Effector memory CD4-positive, alpha-beta T cell (primary cell): ENCODE results near the gene ACSS1.

Experiments
- DNase-seq, 3 donors: peaks; one replicate each; pipeline ENCODE4 v3.0.0-alpha.2; 2020
- H3K27ac ChIP-seq: 2 replicates; pipeline ENCODE4 v1.7.0; 2013; ENCODE audit warnings: mild to moderate bottlenecking, low read length, moderate library complexity; ENCODE audit not compliant: insufficient read depth, poor library complexity, severe bottlenecking
- H3K27me3 ChIP-seq: replicated peaks from 2 replicates; pipeline ENCODE4 v1.7.0; 2013; ENCODE audit warnings: mild to moderate bottlenecking, low read length; ENCODE audit not compliant: insufficient read depth, control insufficient read depth, poor library complexity, severe bottlenecking
- H3K36me3 ChIP-seq: 2 replicates; pipeline ENCODE4 v1.7.0; 2013; ENCODE audit warnings: mild to moderate bottlenecking, low read length, moderate library complexity; ENCODE audit not compliant: control insufficient read depth, insufficient read depth
- H3K4me1 ChIP-seq: 2 replicates; pipeline ENCODE4 v1.7.0; 2013; ENCODE audit warnings: low read length, mild to moderate bottlenecking; ENCODE audit not compliant: control insufficient read depth, insufficient read depth, poor library complexity, severe bottlenecking
- H3K4me3 ChIP-seq: 2 replicates; pipeline ENCODE4 v1.7.0; 2013; ENCODE audit warnings: low read length, low read depth, mild to moderate bottlenecking; ENCODE audit not compliant: insufficient read depth, poor library complexity, severe bottlenecking
- H3K9me3 ChIP-seq: 2 replicates; pipeline ENCODE4 v1.7.0; 2013; ENCODE audit warnings: mild to moderate bottlenecking, low read length, moderate library complexity; ENCODE audit not compliant: control insufficient read depth

ACSS1 gene

DNA sequence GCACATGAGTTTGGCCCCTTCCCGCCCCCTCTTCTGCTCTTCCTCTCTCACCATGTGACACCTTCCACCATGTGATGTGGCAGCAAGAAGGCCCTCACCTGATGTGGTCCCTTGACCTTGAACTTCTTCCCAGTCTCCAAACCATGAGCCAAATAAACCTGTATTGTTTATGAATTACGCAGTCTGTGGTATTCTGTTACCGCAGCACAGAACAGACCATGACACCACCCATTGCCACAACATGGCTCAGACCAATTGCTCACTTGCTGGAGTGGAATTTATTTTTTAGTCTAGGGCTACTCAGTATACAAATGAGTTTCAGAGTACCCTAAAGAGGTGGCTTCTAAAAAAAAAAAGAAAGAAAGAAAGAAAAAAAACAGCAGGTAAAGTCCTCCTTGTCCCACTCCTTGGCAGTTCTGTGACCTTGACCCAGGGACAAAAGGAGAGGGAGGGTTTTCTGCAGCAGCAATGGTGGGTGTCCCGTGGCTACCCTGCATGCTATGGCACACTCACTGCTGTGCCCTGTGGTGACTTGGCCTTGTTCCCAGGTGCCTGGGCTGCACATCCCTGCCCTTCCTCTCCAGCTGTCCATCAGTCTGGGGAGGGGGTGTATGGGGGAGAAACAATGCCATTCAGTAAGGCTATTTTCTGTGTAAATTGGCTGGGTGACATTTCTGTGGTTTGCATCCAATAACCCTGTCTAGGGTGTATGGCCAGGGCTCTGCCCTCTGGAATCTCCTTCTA, 29.4 kb upstream of the ACSS1 start:
- Histone ChIP-seq H3K9me3 (no peaks in the 10 kb centered on the region), H3K27ac (no peak overlapping the region), H3K36me3 (no peaks in the 10 kb centered on the region), H3K4me1 (peaks cover 41% of the 10 kb centered on the region), H3K4me3 (no peak overlapping the region), H3K27me3 (peaks cover 24% of the 10 kb centered on the region)
- DNase-seq: no peak

DNA sequence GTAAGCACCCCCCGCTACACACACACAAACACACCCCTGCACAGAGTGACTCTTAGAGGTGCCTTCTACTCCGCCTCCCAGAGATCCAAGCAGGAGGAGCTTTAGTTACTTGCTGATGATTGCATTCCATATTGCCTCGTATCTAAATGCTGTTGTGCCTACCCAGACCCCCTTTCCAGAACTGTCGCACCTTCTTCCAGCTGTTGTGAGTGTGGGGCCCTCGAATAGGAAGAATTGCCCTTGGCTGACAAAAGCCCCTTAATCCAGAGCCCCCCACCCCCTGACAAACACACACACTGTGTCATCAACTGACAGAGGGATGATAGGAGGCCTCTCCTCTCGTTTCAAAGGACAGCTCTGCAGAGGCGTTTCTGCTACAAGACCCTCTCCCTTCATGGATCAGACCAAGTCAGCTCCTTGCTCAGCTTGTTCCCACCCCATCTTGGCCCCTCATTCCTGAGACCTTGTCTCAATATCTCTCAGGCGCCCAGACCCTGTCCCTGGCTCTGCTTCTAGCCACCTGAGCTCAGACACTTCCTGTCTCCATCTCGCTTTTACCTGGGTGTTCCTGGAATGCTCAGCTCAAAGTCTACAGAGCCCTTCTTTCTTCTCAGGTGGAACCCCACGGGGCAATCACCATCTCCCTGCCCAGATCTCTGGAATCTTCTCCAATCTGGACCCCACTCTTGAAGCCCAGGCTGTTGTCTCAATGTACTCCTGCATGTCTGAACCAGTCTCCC, 28.0 kb upstream of the ACSS1 start:
- no peak for DNase-seq
- Histone ChIP-seq H3K4me1 (peaks cover 42% of the 10 kb centered on the region), H3K9me3 (no peaks in the 10 kb centered on the region), H3K27ac (no peak overlapping the region), H3K27me3 (peaks cover 37% of the 10 kb centered on the region), H3K36me3 (no peaks in the 10 kb centered on the region), H3K4me3 (no peak overlapping the region)

DNA sequence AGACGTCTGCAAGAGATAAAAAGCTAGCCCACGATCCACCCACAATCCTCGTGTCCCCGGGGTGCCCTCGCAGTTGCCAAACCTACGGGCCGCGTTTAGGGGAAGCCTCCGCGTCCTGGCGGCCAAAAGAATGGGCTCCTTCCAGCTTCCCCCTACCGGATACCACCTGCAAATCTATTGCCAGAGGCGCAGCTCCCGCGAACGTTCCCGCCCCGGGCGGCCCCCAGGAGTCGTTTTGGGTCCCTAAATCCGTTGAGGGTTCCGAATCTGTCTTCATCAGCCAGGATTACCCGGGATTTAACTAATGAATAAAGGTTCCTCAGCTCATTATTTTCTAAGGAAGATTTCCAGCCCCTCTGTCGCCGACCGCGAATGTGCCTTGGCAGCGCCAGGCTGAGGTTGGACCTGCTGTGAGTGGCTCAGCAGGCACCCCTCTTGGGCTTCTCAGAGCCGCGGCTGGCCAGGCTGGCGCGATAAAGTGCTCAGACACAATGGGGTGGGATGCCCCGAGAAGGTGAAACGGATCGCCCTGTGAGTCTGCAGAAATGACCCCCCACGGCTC, 26.8 kb upstream of the ACSS1 start:
- no peaks in the 10 kb centered on the region for H3K36me3 ChIP-seq
- peaks cover 31% of the 10 kb centered on the region for H3K4me1 ChIP-seq
- no peak overlapping the region for H3K27ac ChIP-seq
- H3K4me3 ChIP-seq: no peak overlapping the region
- H3K27me3 ChIP-seq: peaks cover 43% of the 10 kb centered on the region
- DNase-seq: no peak
- H3K9me3 ChIP-seq: no peaks in the 10 kb centered on the region

DNA sequence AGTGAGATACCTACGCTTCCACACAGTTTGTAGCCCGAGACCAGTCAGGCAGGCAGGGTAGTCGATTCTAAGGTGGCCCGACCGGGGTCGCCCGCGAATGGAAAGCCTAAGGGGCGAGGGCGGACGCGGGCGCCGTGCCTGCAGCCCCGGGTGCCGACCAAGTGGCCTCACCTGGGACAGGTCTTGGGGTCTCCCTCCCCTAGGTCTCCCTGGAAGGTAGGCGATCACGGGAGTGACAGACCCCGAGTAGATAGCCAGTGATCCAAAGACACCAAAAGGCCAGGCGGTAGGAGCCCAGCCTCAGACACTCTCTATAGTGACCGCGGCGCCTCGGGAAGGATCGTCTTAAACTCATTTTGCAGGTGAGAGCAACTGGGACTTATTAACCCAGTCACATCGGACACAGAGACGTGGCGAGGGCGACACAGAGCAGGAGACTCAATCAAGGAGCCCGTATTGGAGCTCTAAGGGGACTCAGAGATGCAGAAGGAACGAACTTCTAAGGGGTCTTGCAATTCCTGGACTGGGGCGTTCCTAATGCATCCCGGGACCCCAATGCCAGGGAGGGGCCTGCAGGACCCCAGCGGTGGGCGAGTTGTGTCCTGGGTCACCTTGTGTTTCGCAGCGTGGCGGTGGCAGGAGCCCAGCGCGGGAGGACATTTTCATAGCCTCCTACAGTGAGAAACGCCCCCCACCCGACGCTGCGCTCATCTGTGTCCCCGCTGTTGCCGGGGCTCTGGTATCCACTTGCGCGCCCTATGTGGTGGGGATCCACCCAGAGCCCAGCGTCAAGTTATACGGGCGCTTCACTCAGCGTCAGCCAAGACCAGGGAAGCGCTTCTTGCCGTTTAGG, 26.1 kb upstream of the ACSS1 start:
- H3K27me3 ChIP-seq: peaks cover 43% of the 10 kb centered on the region
- H3K4me1 ChIP-seq: peaks cover 30% of the 10 kb centered on the region
- no peak for DNase-seq
- no peaks in the 10 kb centered on the region for H3K9me3 ChIP-seq
- peak overlapping the region; percentile 23 for H3K4me3 ChIP-seq
- no peak overlapping the region for H3K27ac ChIP-seq
- H3K36me3 ChIP-seq: no peaks in the 10 kb centered on the region

DNA sequence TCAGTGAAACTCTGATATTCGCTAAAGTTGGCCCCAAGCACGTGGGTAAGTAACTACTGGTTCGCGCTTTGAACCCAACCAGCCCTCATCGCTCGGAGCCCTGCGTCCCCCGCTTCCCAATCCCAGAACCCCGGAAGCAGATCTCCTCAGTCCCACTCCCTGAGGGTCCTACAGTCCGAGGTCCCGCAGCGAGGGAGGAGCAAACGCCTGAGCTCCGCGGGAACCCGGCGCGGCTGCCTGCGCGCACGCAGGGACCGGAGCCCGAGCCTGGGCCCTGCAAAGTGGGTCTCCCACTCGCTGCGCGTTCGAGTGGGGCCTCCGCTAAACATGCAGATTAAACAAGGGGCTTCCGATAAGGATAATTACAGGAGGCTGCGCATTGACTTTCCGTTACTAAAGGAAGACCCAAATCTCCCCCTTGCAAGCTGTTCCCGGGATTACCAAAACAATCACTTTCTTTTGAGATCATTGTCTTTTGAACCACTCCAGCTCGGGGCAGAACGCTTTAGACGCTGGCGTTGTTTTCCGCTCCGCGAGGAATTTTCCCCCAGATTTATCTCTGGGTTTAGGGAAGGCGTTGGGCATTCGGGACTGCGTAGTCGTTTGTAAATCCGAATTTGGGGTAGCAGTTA, 25.3 kb upstream of the ACSS1 start:
- H3K4me3 ChIP-seq: peak overlapping the region; percentile 23
- peaks cover 30% of the 10 kb centered on the region for H3K4me1 ChIP-seq
- DNase-seq: no peak
- H3K9me3 ChIP-seq: no peaks in the 10 kb centered on the region
- H3K36me3 ChIP-seq: no peaks in the 10 kb centered on the region
- H3K27me3 ChIP-seq: peaks cover 46% of the 10 kb centered on the region
- no peak overlapping the region for H3K27ac ChIP-seq

DNA sequence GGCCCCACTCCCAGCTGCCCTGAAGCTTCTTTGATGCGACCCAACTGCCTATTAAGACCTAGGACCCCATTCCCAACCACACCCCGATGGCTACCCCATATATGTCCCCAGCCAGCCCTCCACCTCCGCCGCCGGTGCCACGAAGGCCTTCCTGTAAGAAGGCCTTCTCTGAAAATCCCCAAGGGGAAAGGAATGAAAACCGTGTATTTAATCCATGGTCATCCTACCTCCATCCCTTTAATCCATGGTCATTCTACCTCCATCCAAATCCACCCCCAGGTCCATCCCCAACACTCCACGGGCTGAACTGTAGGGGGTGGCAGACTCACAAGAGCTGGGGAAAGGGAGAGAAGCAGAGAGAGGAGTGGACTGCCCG, 24.5 kb upstream of the ACSS1 start:
- Histone ChIP-seq H3K27ac (no peak overlapping the region), H3K9me3 (no peaks in the 10 kb centered on the region), H3K36me3 (no peaks in the 10 kb centered on the region), H3K4me1 (peaks cover 33% of the 10 kb centered on the region), H3K27me3 (peaks cover 53% of the 10 kb centered on the region), H3K4me3 (no peak overlapping the region)
- no peak for DNase-seq

DNA sequence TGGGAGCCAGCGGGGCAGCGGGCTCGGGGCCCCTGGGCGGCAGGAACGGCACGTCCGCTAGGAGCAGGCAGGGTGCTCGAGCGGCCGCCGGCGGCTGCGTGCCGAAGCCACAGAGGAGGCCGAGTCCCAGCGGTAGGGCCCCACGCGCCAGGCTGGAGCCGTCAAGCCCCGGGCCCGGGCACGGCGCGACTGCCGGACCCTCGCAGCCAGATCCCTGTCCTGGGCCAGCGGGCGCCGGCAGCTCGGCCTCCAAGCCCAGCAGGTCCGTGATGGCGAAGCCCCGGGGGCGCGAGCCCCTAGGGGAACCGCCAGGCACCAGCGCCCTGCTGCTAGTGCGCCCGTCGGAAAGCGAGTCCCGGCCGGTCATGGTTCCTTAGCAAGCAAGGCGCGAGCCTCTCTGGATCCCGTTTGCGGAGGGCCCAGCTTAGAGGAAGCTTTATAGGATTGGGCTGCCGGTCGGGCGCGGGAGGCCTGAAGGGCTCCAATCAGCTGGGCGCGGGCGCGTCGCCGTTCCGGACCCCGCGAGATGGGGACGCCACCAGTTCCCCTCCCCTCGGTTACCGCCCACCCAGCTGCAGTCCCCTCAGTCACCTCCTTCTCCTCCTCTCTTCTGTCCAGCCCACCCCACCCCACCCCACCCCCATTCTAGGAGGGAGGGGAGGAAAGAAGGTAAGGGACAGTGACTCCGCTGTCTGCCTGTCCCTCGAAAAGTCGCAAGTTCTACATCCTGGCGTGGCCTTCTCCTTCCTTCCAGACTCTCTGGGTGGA, 24.0 kb upstream of the ACSS1 start, which contains the start of gene VSX1:
Gene VSX1 (minus strand): TSS at position 412 of the 768 bp plus-strand sequence. CDS start 45 bp downstream, at position 367.
- Histone ChIP-seq H3K36me3 (no peaks in the 10 kb centered on the region), H3K27ac (no peak within 1 kb of the TSS), H3K4me3 (no peak within 1 kb of the TSS), H3K4me1 (peaks cover 37% of the 10 kb centered on the region), H3K27me3 (peaks cover 55% of the 10 kb centered on the region), H3K9me3 (no peaks in the 10 kb centered on the region)
- no peak for DNase-seq

DNA sequence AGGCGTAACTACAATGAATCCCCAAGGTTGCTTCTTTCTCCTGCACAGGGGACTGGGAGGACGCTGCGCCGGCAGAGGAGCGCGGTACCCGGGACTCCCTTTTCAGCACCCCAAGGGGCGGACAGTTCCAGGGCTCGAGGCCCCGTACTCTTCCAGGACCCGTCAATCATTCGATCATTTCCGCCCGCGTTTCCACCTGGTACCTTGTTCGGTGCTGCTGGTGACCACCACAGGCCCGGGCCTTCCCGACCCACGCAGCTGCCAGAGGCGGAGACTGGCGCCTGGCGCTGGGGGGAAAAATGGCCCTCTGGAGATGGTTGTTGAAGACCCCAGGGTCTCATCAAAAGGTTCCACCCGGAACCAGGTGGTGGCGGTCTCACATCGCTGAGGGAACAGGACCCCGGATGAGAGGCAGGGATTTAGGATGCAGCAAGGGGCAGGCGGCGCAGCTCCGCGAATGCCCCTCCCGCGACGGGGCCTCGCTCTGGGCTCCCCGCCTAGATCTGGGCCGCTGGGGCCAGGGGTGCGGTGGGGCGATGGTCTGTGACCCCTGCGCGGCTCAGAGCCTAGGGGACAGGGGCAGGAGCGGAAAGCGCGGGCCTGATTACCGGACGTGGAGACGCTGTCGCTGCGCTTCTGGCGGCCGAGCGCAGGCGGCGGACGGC, 23.3 kb upstream of the ACSS1 start:
- peaks cover 55% of the 10 kb centered on the region for H3K27me3 ChIP-seq
- H3K9me3 ChIP-seq: no peaks in the 10 kb centered on the region
- peaks cover 37% of the 10 kb centered on the region for H3K4me1 ChIP-seq
- H3K36me3 ChIP-seq: no peaks in the 10 kb centered on the region
- H3K4me3 ChIP-seq: no peak overlapping the region
- H3K27ac ChIP-seq: no peak overlapping the region
- DNase-seq: no peak
